Renal pelvis (tissue), 4 donors: ENCODE measurements around the gene F8. TPM values are rescaled to one million over a fixed set of nuclear protein-coding genes. Genes with fewer than 3 reads are reported as not detected.
A peak's percentile ranks its signal among the peaks of the same experiment; 100 is the strongest.
"Not testable (repeated sequence)": the region's sequence is repeated elsewhere in the genome, so short reads cannot be mapped to it uniquely, and the experiment has no call there.

ENCODE experiments used
- DNase-seq: peaks from one replicate; pipeline ENCODE4 v3.0.0-alpha.2; 2013
- polyA plus RNA-seq, 3 donors: library from polyadenylated mRNA; unstranded; fragments of 120-200 nt; gene quantifications; one replicate each; pipeline ENCODE4 v1.2.1, GENCODE V29; 2013; ENCODE audit not compliant: insufficient read length in 3 of 3

F8 gene
- polyA plus RNA-seq, 3 donors = 12.0 to 14.2 (median 13.3) TPM

DNA sequence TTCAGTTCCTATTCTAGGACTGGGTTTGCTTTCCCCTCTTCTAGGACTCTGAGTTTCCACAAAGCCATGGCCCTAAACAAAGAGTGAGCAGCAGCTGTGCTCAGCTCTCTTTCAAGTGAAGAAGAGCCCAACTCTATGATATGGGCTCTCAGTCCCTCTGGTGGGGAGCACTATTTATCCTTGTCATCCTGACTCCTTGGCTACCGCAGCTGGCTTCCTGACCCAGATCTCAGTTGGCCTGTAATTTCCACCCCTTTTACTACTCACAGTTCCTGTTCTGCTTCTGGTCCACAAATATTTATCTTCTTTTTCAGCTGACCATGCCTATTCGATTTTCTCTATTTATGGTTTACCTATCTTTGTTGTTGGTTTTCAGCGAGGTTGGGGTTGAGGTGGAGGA lies 33.8 kb downstream of the F8 start:
- no peak for DNase-seq

- no peak for DNase-seq
Observed at GRCh38 chrX:154987940-154988339, 34.6 kb downstream of the F8 start.

DNA sequence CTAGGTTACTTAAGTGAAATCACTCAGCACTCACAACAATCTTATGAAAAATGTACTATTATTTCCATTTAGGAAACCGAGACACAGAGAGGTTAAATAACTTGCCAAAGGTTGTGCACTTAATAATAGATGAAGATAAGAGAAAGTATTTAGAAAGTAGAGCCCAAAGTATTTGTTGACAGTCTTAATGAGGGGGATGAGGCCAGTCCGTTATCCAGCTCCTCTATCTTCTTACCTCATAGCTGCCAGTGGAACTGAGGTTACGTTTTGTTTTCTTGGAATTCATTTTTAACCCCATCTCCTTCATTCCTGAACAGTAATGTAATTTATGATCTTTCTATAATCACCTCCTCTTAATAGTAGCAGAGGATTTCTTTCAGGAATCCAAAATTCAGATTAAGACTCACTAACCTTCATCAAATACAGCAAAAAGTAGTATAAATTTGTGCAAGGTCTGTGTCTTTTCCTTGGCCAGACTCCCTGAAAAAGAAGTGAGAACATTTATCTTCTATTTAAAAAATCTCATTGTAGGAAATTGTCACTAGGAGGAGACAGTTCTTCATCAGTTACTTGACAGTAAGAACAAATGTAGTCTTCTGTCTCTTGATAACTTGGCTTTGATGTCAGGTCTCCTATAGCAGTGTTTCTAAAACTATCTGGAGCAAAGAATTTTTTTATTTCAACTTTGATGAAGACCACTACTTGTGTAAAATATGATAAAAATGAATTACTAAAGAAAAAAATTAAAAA lies 35.5 kb downstream of the F8 start:
- DNase-seq = no peak

DNA sequence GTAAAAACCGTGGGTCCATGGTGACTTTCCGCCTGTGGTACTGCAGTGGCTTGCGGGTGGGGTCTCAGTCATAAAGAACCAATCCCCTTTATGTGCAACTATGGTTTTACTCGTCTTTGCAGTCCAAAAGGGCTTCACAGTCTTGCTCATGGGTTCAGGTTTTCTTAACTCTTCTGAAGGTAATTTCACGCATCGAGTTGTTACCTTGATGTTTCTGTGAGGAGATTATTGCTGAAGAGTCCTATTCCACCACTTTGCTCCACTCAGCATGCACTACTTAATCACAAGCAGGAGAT lies 41.5 kb downstream of the F8 start:
- no peak for DNase-seq

DNA sequence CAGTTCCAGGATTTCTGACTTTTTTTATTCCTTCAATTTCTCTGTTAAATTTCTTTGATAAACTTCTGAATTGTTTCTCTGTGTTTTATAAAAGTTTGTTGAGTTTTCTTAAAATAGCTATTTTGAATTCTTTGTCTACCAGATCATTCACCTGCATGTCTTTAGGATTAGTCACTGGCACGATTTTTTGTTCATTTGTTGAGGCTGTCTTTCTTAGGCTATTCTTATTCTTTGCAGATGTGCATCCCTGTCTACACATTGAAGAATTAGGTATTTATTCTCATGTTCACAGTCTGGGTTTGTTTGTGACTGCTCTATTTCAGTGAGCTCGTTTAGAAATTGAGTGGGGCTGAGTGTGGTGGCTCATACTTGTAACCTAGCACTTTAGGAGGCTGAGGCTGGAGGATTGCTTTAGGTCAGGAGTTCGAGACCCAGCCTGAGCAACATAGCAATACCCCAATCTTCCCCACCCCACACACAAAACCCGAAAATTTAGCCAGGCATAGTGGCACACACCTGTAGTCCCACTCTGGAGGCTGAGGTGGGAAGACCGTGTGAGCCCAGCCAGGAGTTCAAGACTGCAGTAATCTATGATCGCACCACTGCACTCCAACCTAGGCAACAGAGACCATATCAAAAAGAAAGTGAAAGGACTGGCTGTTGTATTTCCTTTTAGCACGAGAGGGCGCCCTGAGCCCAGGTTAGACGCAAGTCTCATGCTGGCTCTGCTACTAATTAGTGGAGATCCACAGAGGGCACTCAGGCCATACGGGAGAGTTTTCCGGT lies 42.0 kb downstream of the F8 start:
- peak; percentile 58 for DNase-seq

GRCh38 chrX:154979629-154980028 lies 42.9 kb downstream of the F8 start:
- DNase-seq = no peak

DNA sequence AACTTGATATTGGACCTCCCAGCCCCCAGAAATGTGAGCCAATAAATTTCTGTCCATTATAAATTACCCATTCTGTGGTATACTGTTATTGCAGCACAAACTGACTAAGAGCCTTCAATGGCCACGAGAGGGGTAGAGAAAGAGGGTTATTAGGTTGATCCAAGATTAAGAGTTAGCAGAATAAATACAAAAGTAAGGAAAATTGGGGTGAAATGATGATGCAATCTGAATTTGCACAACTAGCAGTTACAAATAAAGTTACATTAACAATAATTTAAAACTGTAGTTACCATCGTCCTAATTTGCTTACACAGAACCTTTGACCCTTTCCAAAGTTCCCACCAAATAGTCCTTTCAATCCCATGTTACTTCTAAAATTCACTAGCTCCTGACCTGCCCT lies 54.2 kb downstream of the F8 start:
- DNase-seq = no peak

DNA sequence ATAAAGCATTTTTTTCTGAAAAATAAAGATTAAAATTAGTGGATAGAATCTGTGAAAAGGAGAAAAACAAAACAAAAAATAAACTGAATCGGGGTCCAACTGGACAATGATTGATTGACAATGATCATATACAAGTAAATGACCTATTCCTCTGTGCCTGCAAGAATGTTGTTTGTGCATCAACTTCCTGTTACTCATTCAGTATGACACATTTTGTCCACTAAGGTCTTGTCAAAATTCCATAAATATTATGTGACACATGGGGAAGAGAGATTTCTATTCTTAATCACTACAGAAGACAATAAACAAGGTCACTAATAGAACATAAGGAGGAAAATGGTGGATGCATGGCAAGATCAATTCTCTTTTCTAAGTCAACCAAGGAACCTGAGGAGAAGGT lies 54.9 kb downstream of the F8 start:
- DNase-seq = no peak

- no peak for DNase-seq
Observed at GRCh38 chrX:154961947-154962346, 60.6 kb downstream of the F8 start.

DNA sequence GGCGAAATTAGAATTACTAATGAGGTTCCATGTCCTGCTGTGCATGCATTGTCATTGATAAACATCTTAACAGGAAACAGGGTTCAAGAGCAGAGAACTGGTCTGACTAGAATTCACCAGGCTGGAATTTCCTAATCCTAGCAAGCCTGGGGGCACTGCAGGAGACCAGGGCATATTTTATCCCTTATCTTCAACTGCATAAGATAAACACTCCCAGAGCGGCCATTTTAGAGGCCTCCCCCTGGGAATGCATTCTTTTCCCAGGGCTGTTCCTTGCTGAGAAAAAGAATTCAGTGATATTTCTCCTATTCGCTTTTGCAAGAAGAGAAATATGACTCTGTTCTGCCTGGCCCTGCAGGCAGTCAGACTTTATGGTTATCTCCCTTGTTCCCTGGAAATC lies 66.7 kb downstream of the F8 start:
- DNase-seq = not testable (repeated sequence)

DNA sequence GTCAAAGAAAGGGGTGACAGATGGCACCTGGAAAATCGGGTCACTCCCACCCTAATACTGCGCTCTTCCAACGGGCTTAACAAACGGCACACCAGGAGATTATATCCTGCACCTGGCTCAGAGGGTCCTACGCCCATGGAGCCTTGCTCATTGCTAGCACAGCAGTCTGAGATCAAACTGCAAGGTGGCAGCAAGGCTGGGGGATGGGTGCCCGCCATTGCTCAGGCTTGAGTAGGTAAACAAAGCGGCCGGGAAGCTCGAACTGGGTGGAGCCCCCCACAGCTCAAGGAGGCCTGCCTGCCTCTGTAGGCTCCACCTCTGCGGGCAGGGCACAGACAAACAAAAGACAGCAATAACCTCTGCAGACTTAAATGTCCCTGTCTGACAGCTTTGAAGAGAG lies 83.3 kb downstream of the F8 start:
- not testable (repeated sequence) for DNase-seq

- DNase-seq = not testable (repeated sequence)
Observed at GRCh38 chrX:154924771-154925170, 97.8 kb downstream of the F8 start.

DNA sequence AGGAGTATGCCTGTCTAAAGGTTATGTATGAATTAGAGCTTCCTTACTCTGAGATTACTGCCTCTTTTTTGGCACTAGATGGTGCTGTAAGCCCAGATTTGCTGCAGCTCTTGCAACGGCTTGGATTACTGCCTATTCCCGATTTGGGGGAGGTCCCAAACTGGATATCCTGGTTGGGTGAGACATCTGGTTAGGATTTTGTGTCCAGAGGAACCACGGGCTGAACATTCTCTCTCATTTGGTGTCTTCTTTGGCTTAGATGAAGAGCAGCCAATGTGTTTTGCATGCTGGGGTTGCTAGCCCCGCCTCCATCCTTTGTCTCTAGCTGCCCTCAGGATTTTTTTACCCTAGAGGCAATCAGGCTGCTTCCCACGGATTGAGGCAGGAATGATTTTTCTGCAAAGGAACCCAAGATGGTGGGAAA lies 104.5 kb downstream of the F8 start:
- DNase-seq = peak; percentile 76

- no peak for DNase-seq
Observed at GRCh38 chrX:154914052-154914451, 108.5 kb downstream of the F8 start.

- not testable (repeated sequence) for DNase-seq
Observed at GRCh38 chrX:154910528-154910927, 112.0 kb downstream of the F8 start.

GRCh38 chrX:154910048-154910447 lies 112.5 kb downstream of the F8 start:
- DNase-seq = not testable (repeated sequence)

- DNase-seq = no peak
Observed at GRCh38 chrX:154908821-154909220, 113.7 kb downstream of the F8 start.

GRCh38 chrX:154902408-154902807 lies 120.1 kb downstream of the F8 start:
- DNase-seq = no peak

DNA sequence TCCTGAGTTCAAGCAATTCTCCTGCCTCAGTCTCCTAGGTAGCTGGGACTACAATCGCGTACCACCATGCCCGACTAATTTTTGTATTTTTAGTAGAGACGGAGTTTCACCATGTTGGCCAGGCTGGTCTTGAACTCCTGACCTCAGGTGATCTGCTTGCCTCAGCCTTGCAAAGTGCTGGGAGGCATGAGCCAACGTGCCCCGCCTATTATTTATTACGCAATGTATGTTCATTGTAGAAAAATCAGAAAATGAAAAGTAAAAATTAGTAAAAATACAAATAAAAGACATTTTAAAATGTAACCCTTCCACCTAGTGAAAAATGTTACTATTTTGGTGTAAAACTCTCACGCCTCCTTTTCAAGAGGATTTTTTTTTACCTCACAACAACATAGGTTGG lies 122.2 kb downstream of the F8 start:
- no peak for DNase-seq

DNA sequence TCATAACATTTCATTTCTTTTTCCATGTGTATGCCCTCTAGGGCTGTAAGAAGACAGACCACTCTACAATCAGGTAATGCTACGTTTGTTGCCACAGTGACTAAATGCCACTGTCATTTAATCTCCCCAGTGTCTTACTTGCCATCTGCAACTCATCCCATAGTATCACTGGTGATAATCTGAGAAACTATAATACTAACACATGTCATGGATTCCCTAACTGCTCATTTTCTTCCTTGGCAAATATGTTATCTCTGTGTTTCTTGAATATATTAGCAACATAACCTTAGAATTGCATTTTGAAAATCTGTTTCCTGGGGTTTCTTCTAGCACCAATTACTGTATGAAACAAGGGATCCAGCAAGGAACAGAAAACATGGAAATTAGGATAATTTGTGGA lies 130.2 kb downstream of the F8 start:
- DNase-seq = no peak

DNA sequence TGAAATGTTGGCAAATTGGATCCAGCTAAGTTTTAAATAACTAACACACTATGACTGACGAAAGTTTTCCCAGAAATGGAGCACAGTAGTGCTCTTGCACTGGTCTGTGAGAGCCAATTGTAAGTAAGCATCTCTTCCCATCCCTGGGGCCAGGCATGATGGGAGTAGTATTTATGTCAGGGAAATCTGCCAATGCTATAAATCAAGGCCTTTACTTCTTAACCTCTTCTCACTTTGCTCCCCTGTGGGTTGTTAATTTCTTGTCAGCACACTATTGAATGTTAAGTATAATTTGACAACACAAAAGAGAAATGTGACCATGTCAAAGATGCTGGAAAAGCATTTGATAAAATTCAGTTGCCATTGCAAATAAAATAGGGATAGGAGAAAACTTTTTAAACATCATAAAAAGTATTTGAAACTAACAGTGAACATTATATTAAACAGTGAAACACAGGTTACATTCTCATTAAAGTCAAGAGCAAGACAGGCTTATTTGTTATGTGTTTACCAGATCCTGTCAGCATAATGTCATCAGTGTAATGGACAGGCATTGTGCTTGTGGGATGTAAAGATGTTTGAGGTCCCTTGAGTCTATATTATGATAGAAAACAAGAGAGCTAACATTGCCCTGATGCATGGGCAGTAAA lies 131.4 kb downstream of the F8 start:
- peak; percentile 3 for DNase-seq

DNA sequence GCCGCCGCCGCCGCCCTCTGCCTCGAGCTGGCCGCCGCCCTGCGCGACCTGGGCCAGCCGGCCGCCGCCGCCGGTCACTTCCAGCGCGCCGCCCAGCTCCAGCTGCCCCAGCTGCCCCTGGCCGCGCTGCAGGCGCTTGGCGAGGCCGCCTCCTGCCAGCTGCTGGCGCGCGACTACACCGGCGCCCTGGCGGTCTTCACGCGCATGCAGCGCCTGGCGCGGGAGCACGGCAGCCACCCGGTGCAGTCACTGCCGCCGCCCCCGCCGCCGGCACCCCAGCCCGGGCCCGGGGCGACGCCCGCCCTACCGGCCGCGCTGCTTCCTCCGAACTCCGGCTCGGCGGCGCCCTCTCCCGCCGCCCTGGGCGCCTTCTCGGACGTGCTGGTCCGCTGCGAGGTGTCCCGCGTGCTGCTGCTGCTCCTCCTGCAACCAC lies 135.7 kb downstream of the F8 start:
- not testable (repeated sequence) for DNase-seq
